CD4-positive, alpha-beta memory T cell (primary cell): ENCODE measurements around the gene CELSR1. TPM values are rescaled to one million over a fixed set of nuclear protein-coding genes. Genes with fewer than 3 reads are reported as not detected.
A peak's percentile ranks its signal among the peaks of the same experiment; 100 is the strongest.
"Not testable (repeated sequence)": the region's sequence is repeated elsewhere in the genome, so short reads cannot be mapped to it uniquely, and the experiment has no call there.

Experiments used
- CTCF ChIA-PET: fragments of 350-600 bp; sonication (Branson Sonifier 250); formaldehyde crosslinking; loops from one replicate; lab custom pipeline; 2021; ENCODE audit warnings: inconsistent platforms; ENCODE audit not compliant: partially characterized antibody; lab: Charles Lee
- POLR2A ChIA-PET: fragments of 350-600 bp; sonication (Branson Sonifier 250); formaldehyde crosslinking; loops from one replicate; lab custom pipeline; 2021; ENCODE audit not compliant: partially characterized antibody; lab: Charles Lee
- DNase-seq, 5 donors: peaks; one replicate each; pipeline versions ENCODE4 v3.0.0 to v3.0.0-alpha.2; 2020 to 2022; ENCODE audit warnings: mixed read lengths in 1 of 5
- H3K27ac ChIP-seq: one replicate; pipeline ENCODE4 v1.7.0; 2013; ENCODE audit warnings: low read depth, low read length
- H3K27me3 ChIP-seq: 2 replicates; pipeline ENCODE4 v1.7.0; 2013; ENCODE audit warnings: mild to moderate bottlenecking, low read length, moderate library complexity; ENCODE audit not compliant: insufficient read depth
- H3K36me3 ChIP-seq: 2 replicates; pipeline ENCODE4 v1.7.0; 2013; ENCODE audit warnings: mild to moderate bottlenecking, low read length, moderate library complexity; ENCODE audit not compliant: insufficient read depth
- H3K4me1 ChIP-seq: 2 replicates; pipeline ENCODE4 v1.7.0; 2013; ENCODE audit warnings: mild to moderate bottlenecking, low read length, moderate library complexity; ENCODE audit not compliant: insufficient read depth
- H3K4me3 ChIP-seq, 2 donors: one replicate each; pipeline ENCODE4 v1.7.0; 2013; ENCODE audit warnings: low read length in 2 of 2, mild to moderate bottlenecking in 1 of 2
- H3K9me3 ChIP-seq, 2 donors: one replicate each; pipeline ENCODE4 v1.7.0; 2013; ENCODE audit warnings: low read length in 2 of 2, control low read depth in 1 of 2; ENCODE audit not compliant: control insufficient read depth in 1 of 2
- H3K27ac Mint-ChIP-seq, 7 donors: one replicate each; pipeline ENCODE4 v1.8.0; 2020 to 2021; ENCODE audit warnings: mixed read lengths in 7 of 7, mild to moderate bottlenecking in 6 of 7, inconsistent platforms in 3 of 7, moderate library complexity in 3 of 7
- H3K27me3 Mint-ChIP-seq, 2 donors: one replicate each; pipeline ENCODE4 v1.8.0; 2020 to 2021; ENCODE audit warnings: mixed read lengths in 2 of 2
- H3K36me3 Mint-ChIP-seq, 2 donors: one replicate each; pipeline ENCODE4 v1.8.0; 2020 to 2021; ENCODE audit warnings: mixed read lengths in 2 of 2, inconsistent platforms in 1 of 2, mild to moderate bottlenecking in 1 of 2
- H3K4me1 Mint-ChIP-seq, 4 donors: one replicate each; pipeline ENCODE4 v1.8.0; 2020 to 2021; ENCODE audit warnings: mixed read lengths in 4 of 4, mild to moderate bottlenecking in 1 of 4
- H3K4me3 Mint-ChIP-seq, 8 donors: one replicate each; pipeline ENCODE4 v1.8.0; 2020 to 2021; ENCODE audit warnings: mixed read lengths in 8 of 8, mild to moderate bottlenecking in 7 of 8, moderate library complexity in 6 of 8, inconsistent platforms in 3 of 8
- H3K9me3 Mint-ChIP-seq, 8 donors: one replicate each; pipeline ENCODE4 v1.8.0; 2020 to 2021; ENCODE audit warnings: mixed read lengths in 8 of 8, mild to moderate bottlenecking in 5 of 8, inconsistent platforms in 3 of 8, moderate library complexity in 1 of 8
- intact Hi-C: fragments of 100-400 bp; cut with micrococcal nuclease; formaldehyde crosslinking; loops from one replicate; pipeline ENCODE4 v1.15.1; 2023
- polyA plus RNA-seq, 2 donors: library from polyadenylated mRNA; unstranded; fragments of 300-500 nt; fragmentation: Illumina TruSeq; gene quantifications; one replicate each; pipeline ENCODE4 v1.2.3, GENCODE V29; 2021
- total RNA-seq, 2 experiments: library from RNA; stranded (reverse); gene quantifications; one replicate each; pipeline ENCODE4 v1.2.3, GENCODE V29; 2021

The CELSR1 gene
- total and polyA plus RNA-seq, 4 experiments from 2014 or later, result 0.47 to 1.1 (median 0.81) TPM

DNA sequence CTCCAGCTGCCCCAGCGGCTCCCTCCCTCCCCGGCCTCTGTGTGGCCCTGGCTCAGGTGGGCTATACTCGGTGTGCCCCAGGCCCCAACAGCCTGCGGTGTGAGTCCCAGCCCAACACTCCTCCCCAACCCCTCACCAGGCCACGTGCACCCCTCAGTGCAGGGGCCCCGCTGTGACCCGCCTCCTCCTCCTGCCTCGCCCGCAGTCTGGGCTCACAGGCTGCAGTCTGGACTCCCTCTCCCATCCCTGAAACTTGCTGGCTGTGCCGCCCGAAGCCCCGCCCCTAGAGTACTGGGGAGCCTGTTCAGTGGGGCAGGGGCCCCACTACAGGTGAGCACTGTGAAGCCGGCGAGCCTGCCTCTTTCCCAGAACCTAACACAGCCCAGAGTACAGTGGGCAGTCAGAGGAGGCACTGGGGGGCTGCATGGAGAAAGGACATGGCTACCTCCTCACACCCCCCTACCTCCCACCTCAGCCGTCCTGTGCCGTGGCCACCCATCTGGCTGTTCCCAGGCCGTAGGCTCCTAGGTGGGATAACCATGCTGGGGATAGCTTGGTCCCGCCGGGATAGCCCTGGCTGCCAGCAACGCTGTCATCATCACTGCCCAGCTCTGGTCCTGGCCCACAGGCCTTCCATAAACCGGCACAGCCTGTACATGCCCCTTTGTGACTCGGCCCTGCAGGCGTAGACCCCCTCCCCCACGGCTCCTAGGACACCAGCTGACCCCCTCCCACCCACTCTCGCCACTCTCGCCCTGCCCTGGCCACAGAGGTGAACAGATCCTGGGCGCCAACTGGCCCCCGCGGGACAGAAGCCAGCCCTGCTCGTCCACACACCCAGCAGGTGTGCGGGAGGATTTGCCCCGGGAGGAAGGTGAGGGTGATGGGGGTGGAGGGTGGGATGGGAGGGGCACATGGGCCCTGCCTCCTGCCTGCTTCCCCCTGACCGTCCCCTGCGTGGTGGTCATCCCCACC lies 29.7 kb downstream of the CELSR1 start:
- CTCF ChIA-PET, result no interaction called here
- H3K27me3 Mint-ChIP-seq, result peaks cover 1 to 3% of the 10 kb centered on the region in 2 donors
- Histone ChIP-seq H3K27me3 (no peaks in the 10 kb centered on the region), H3K36me3 (no peaks in the 10 kb centered on the region), H3K4me1 (no peaks in the 10 kb centered on the region), H3K27ac (no peak overlapping the region), H3K4me3 (no peak overlapping the region), H3K9me3 (no peaks in the 10 kb centered on the region)
- POLR2A ChIA-PET, result no interaction called here
- H3K36me3 Mint-ChIP-seq, result no peaks in the 10 kb centered on the region
- no peak overlapping the region for H3K4me3 Mint-ChIP-seq
- intact Hi-C loops, result no loop called here
- H3K4me1 Mint-ChIP-seq, result peaks cover 0 to 2% (median 0%) of the 10 kb centered on the region in 4 donors
- DNase-seq, result no peak
- H3K27ac Mint-ChIP-seq, result no peak overlapping the region
- no peaks in the 10 kb centered on the region for H3K9me3 Mint-ChIP-seq

GRCh38 chr22:46504584-46504983 lies 32.8 kb downstream of the CELSR1 start:
- Mint-ChIP-seq H3K27me3 (peaks cover 4 to 13% of the 10 kb centered on the region in 2 donors), H3K4me3 (no peak overlapping the region), H3K27ac (no peak overlapping the region), H3K36me3 (no peaks in the 10 kb centered on the region), H3K4me1 (peaks cover 0 to 5% (median 2%) of the 10 kb centered on the region in 4 donors), H3K9me3 (no peaks in the 10 kb centered on the region)
- no peaks in the 10 kb centered on the region for H3K27me3 ChIP-seq
- no peaks in the 10 kb centered on the region for H3K36me3 ChIP-seq
- ChIA-PET CTCF (no interaction called here), POLR2A (no interaction called here)
- no peak overlapping the region for H3K4me3 ChIP-seq
- H3K27ac ChIP-seq, result no peak overlapping the region
- DNase-seq, result no peak
- H3K4me1 ChIP-seq, result peaks cover under 1% of the 10 kb centered on the region
- H3K9me3 ChIP-seq, result no peaks in the 10 kb centered on the region
- intact Hi-C loops, result no loop called here

GRCh38 chr22:46502440-46503175 lies 34.8 kb downstream of the CELSR1 start:
- Mint-ChIP-seq H3K4me3 (no peak overlapping the region), H3K36me3 (no peaks in the 10 kb centered on the region), H3K4me1 (peaks cover 7 to 11% (median 9%) of the 10 kb centered on the region in 4 donors), H3K27ac (no peak overlapping the region), H3K9me3 (no peaks in the 10 kb centered on the region), H3K27me3 (peaks cover 9 to 20% of the 10 kb centered on the region in 2 donors)
- no peak for DNase-seq
- no peaks in the 10 kb centered on the region for H3K36me3 ChIP-seq
- H3K4me1 ChIP-seq, result peaks cover 6% of the 10 kb centered on the region
- ChIA-PET POLR2A (no interaction called here), CTCF (no interaction called here)
- no peak overlapping the region for H3K27ac ChIP-seq
- intact Hi-C loops, result no loop called here
- no peak overlapping the region for H3K4me3 ChIP-seq
- no peaks in the 10 kb centered on the region for H3K27me3 ChIP-seq
- no peaks in the 10 kb centered on the region for H3K9me3 ChIP-seq

DNA sequence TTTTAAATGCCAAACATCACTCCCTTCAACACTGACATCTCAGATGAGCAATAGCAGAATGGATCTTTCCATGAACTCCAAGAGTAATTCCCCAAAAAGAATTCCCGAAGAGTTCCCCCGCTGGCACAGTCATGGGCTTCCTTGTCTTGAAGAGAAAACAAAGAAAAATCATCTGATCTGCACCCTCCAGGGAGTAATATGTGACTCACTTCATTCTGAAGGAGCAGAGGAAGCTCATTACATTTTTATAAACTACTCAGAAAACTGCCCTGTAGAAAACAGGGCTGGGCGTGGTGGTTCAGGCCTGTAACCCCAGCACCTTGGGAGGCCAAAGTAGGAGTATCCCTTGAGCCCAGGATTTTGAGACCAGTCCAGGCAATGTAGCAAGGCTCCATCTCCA lies 35.7 kb downstream of the CELSR1 start:
- no peaks in the 10 kb centered on the region for H3K36me3 ChIP-seq
- peaks cover 6% of the 10 kb centered on the region for H3K4me1 ChIP-seq
- H3K4me1 Mint-ChIP-seq, result peaks cover 7 to 11% (median 9%) of the 10 kb centered on the region in 4 donors
- no peaks in the 10 kb centered on the region for H3K9me3 ChIP-seq
- H3K4me3 Mint-ChIP-seq, result no peak overlapping the region
- no peaks in the 10 kb centered on the region for H3K27me3 ChIP-seq
- no peaks in the 10 kb centered on the region for H3K9me3 Mint-ChIP-seq
- no peak for DNase-seq
- H3K27ac Mint-ChIP-seq, result no peak overlapping the region
- intact Hi-C loops, result no loop called here
- H3K27ac ChIP-seq, result no peak overlapping the region
- peaks cover 11 to 20% of the 10 kb centered on the region in 2 donors for H3K27me3 Mint-ChIP-seq
- H3K36me3 Mint-ChIP-seq, result no peaks in the 10 kb centered on the region
- ChIA-PET POLR2A (no interaction called here), CTCF (no interaction called here)
- no peak overlapping the region for H3K4me3 ChIP-seq

DNA sequence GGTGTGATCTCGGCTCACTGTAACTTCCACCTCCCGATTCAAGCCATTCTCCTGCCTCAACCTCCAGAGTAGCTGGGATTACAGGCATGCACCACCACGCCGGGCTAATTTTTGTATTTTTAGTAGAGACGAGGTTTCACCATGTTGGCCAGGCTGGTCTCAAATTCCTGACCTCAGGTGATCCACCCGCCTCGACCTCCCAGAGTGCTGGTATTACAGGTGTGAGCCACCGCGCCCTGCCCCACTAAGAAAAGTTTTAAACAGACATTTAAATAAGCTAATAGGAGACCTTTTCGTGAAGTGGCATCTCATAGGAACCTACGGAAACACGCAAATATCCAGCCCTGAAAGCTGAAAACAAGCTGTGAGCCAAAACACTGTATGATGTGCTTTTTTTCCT lies 36.2 kb downstream of the CELSR1 start:
- H3K9me3 ChIP-seq, intact Hi-C loops, CTCF ChIA-PET, H3K27ac ChIP-seq, H3K36me3 ChIP-seq, H3K4me3 Mint-ChIP-seq, H3K9me3 Mint-ChIP-seq, H3K27ac Mint-ChIP-seq, H3K4me1 ChIP-seq, POLR2A ChIA-PET, H3K36me3 Mint-ChIP-seq, DNase-seq, H3K4me3 ChIP-seq, H3K27me3 ChIP-seq: not testable (repeated sequence)
- H3K27me3 Mint-ChIP-seq, result peaks cover 11 to 20% of the 10 kb centered on the region in 2 donors
- H3K4me1 Mint-ChIP-seq, result peaks cover 7 to 11% (median 9%) of the 10 kb centered on the region in 4 donors

DNA sequence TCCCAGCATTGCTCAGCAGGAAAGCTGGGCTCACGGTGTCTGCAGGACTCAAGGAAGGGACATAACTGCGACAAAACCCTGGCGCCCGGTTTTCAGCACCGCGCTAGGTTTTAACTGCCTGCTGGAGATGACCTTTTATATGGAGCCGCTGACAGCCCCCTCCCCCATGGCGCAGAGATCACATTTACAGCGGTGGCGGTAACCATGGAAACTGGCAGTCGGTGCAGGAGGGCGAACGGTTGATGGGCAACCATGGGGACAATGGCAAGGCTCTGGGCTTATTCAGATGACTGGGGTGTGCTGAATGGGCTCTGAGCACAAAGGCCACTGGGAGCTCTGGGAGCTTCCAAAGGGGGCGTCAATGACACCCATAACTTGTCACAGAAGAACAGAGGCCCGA lies 37.2 kb downstream of the CELSR1 start:
- no peak for DNase-seq
- Mint-ChIP-seq H3K4me3 (no peak overlapping the region), H3K27ac (no peak overlapping the region), H3K9me3 (peaks cover 0 to 2% (median 0%) of the 10 kb centered on the region in 8 donors), H3K27me3 (peaks cover 11 to 20% of the 10 kb centered on the region in 2 donors), H3K36me3 (no peaks in the 10 kb centered on the region), H3K4me1 (peaks cover 7 to 11% (median 9%) of the 10 kb centered on the region in 4 donors)
- Histone ChIP-seq H3K4me1 (peaks cover 6% of the 10 kb centered on the region), H3K27ac (no peak overlapping the region), H3K36me3 (no peaks in the 10 kb centered on the region), H3K4me3 (no peak overlapping the region), H3K9me3 (no peaks in the 10 kb centered on the region), H3K27me3 (no peaks in the 10 kb centered on the region)
- intact Hi-C loops, result no loop called here
- ChIA-PET CTCF (no interaction called here), POLR2A (no interaction called here)

DNA sequence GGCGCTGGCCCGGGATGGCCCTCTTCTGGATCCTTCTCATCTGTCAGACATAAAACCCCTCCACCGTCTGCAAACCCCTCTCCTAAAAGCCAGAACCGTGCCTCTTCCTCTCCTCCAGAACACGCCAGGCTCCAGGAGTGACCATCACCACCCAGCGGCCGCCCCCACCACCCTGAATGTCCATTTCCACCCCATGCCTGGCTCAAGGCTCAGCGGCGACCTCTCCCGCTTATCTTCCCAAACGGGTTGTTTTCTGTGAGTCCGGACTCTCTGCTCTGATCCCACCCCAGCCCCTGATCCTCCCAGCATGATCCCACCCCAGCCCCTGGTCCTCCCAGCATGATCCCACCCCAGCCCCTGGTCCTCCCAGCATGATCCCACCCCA lies 37.6 kb downstream of the CELSR1 start:
- POLR2A ChIA-PET, result no interaction called here
- no peak overlapping the region for H3K27ac ChIP-seq
- peak overlapping the region in 1 of 8 donors; percentile 26 for H3K4me3 Mint-ChIP-seq
- H3K4me1 ChIP-seq, result peaks cover 6% of the 10 kb centered on the region
- H3K36me3 Mint-ChIP-seq, result no peaks in the 10 kb centered on the region
- H3K4me1 Mint-ChIP-seq, result peaks cover 7 to 11% (median 9%) of the 10 kb centered on the region in 4 donors
- H3K4me3 ChIP-seq, result no peak overlapping the region
- no peaks in the 10 kb centered on the region for H3K36me3 ChIP-seq
- DNase-seq, result no peak
- CTCF ChIA-PET, result no interaction called here
- peaks cover 0 to 2% (median 0%) of the 10 kb centered on the region in 8 donors for H3K9me3 Mint-ChIP-seq
- no peaks in the 10 kb centered on the region for H3K27me3 ChIP-seq
- no peak overlapping the region for H3K27ac Mint-ChIP-seq
- intact Hi-C loops, result no loop called here
- H3K27me3 Mint-ChIP-seq, result peaks cover 11 to 20% of the 10 kb centered on the region in 2 donors
- no peaks in the 10 kb centered on the region for H3K9me3 ChIP-seq
